ENCODE measurements around the gene TMEM63B.

Gene TMEM63B

DNA sequence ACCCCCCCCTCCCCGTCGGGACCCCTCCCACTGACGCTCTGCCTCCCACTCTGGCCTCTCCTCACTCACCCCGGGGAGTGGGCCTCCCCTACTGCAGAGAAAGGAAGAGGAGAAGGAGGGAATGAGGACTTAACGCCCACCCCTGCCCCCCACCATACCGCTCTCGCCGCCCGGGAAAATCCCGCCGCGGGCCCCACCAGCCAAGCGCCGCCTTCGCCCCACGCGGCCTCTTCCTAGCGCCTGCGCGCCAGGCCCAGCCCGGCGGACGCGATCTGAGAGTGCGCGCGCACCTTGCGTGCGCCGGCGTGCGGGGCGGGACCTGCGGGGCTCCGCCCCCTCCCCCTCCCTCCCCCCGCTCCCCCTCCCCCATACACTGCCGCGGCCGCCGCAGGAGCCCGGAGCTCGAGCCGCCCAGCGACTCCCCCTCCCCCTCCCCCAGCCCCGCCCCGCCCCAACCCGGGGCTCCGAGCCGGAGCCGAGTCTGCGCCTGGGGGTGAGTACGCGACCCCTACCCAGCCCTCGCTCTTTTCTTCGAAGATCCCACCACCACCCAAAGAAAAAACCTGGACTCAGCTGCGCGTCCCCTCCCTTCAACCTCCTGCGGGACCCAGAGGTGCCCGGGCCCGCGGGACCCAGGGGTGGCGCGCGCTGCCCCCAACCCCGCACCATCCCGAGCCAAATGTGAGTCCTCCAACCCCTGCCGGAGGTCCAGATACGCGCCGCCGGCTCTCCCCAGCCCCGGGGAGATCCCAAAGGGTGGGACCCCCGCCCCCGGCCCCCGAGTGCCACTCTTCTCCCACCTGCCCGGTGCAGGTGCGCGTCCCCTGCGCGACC lies at the start of gene TMEM63B, which contains the start of gene MRPL14:
TSS of gene TMEM63B (plus strand) at position 369 of the 834 bp plus-strand sequence. CDS start 7,031 bp downstream, outside the sequence.
TSS of gene MRPL14 (minus strand) at position 267 of the 834 bp plus-strand sequence. CDS start 10,841 bp downstream, outside the sequence.
- TF ChIP-seq, protein P1, sequence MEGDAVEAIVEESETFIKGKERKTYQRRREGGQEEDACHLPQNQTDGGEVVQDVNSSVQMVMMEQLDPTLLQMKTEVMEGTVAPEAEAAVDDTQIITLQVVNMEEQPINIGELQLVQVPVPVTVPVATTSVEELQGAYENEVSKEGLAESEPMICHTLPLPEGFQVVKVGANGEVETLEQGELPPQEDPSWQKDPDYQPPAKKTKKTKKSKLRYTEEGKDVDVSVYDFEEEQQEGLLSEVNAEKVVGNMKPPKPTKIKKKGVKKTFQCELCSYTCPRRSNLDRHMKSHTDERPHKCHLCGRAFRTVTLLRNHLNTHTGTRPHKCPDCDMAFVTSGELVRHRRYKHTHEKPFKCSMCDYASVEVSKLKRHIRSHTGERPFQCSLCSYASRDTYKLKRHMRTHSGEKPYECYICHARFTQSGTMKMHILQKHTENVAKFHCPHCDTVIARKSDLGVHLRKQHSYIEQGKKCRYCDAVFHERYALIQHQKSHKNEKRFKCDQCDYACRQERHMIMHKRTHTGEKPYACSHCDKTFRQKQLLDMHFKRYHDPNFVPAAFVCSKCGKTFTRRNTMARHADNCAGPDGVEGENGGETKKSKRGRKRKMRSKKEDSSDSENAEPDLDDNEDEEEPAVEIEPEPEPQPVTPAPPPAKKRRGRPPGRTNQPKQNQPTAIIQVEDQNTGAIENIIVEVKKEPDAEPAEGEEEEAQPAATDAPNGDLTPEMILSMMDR (conservative IDR thresholded peaks at IDR 0.05; ENCODE audit: control insufficient read depth, insufficient read depth, low read depth, low read length): no peak
- H3K4me3 ChIP-seq (ENCODE audit: control insufficient read depth, low read depth, low read length): peak within 1 kb of the TSS; percentile 78
- DNase-seq (ENCODE audit: low read depth): peak; percentile 83

DNA sequence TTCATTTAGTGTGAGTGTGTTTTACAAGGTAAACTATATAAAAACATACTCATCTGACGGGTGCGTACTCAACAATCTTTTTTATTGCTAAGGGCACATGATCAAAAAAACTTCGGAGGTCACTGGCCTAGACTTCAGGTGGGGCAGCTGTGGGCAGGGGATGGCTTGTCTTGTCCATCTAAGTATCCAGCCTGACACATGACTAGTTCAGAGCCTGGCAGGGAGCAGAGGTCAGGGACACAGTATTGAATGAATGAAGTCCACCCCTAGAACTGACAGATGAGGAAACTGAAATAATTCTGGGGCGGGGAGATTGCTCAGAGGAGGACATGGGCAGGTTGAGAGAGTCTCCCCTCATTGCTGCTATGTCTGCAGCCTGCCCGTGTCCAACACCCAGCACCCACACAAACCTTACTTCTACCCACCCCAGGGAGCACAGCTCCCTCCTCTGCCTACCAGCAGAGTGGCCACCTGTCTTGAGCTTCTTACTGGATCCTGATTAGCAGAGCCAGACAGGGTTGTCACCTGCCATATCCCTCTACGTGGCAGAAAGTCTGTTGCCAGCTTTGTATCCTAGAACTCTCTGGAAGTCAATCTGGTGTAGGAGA lies 49.0 kb upstream of the TMEM63B start:
- H3K4me3 ChIP-seq (ENCODE audit: control insufficient read depth, low read depth, low read length): no peak overlapping the region
- no peak for DNase-seq (ENCODE audit: low read depth)
- TF ChIP-seq, protein P1 (conservative IDR thresholded peaks at IDR 0.05; ENCODE audit: control insufficient read depth, insufficient read depth, low read depth, low read length): no peak

DNA sequence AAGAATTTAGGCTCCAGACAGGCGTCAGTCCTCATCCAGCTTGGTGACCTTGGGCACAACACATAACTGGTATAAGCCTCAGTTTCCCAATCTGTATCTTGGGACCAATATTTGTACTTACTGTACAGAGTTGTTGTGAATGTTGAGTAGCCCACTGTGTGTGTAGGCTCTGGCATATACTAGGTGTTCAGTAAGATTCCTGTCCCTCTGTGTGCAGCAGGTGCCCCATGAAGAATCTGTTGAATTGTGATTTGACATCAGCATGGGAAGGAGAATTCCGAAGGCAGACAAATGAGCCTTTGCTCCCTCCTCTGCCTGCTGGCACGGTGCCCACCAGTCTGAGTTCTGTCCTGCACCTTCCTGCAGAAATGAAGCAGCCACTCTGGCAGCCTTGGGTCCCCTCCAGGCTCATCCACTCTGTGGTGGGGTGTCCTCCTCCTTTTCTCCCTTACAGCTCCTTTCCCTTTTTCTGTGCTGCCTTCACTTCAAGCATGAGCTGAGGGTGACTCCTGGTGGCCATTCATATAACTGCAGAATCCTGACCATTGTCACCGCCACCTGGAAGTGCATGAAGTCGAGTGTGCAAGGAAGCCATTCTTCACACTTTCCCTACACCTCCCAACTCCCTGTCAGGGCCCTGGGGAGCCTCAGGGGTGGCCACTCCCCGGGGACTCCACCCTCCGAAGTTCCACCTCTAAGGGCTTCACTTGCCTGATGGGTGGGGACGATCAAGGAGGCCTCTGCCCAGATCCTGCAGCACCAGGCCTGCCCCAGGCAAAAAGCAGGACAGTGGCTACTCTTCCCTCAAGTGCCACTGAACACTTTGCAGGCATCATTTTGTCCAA lies 48.3 kb upstream of the TMEM63B start:
- no peak overlapping the region for H3K4me3 ChIP-seq (ENCODE audit: control insufficient read depth, low read depth, low read length)
- peak; percentile 68 for DNase-seq (ENCODE audit: low read depth)
- TF ChIP-seq, protein P1 (conservative IDR thresholded peaks at IDR 0.05; ENCODE audit: control insufficient read depth, insufficient read depth, low read depth, low read length): peak; percentile 94

DNA sequence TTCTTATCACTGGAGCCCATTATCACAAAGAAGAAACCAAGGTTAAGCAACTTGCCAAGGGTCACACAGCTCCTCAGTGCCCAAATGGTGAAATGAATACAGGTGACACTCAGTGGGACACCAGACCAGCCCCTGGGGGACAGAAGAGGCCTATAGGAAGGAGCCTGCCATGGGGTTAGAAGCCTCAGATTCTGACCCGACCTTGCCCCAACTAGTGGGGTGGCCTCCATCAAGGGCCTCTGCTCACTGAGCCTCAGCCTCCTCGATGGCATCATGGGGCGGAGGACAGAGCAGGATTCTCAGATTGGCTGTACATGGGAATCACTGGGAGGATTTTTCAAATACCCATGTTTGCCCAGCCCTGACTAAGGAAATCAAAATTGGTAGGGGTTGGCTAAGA lies 47.7 kb upstream of the TMEM63B start:
- TF ChIP-seq, protein P1 (conservative IDR thresholded peaks at IDR 0.05; ENCODE audit: control insufficient read depth, insufficient read depth, low read depth, low read length): no peak
- no peak for DNase-seq (ENCODE audit: low read depth)
- H3K4me3 ChIP-seq (ENCODE audit: control insufficient read depth, low read depth, low read length): no peak overlapping the region

DNA sequence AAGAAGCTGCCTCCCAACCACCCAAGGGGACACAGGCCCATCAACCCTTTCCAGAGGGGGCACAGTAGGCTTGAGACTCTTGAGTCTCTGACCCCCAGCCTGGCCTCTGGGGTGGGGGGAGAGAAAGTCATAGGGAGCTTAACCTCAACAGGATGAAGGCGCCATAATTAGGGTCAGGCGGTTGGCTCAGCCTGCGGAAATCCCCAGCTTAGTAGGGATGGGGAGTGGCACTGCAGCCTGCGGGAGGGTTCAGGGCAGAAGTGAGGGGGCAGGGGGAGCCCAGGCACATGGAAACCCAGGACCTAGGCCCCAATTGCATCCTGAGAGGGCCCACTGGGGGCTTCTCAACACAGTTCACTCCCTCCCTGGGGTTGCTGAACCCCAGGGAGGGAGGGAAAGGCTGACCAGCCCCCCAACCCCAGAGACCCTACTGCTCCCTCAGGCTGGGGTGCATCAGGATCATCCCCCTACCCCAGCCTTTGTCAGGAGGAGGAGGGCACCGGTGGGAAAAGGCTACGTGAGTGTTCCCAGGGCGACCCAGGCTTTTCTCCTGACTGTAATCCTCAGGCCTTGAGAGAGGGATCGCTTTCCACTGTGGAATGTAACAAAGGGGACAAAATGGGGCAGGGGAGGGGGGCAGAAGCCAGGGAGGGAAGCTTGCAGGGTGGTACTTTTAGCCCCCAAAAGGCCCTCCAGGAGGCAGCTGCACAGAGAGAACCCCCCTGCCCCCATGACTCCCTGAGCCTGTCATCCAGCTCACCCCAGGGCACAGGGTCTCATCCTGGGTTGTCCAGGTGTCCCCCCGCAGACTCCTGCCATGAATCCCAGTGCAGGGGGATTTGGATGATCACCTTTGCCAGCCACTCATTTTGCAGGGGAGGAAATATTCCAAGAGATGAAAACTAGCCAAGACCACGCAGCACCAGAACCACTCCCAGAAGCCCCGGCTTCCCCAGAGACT lies 46.5 kb upstream of the TMEM63B start:
- no peak for DNase-seq (ENCODE audit: low read depth)
- TF ChIP-seq, protein P1 (conservative IDR thresholded peaks at IDR 0.05; ENCODE audit: control insufficient read depth, insufficient read depth, low read depth, low read length): no peak
- H3K4me3 ChIP-seq (ENCODE audit: control insufficient read depth, low read depth, low read length): no peak overlapping the region
